Measurements from ENCODE around the gene MLLT6.

The MLLT6 gene

GRCh38 chr17:38733982-38734973, 29.2 kb downstream of the MLLT6 start:
- H3K4me1 ChIP-seq (ENCODE audit: insufficient read depth, low read length), result 0 out of 2 replicates have a peak, but pooled peaks cover 10% of the 10 kb centered on the region
- no peaks in the 10 kb centered on the region; the same call in none of the 2 replicates for H3K36me3 ChIP-seq (ENCODE audit: insufficient read depth, low read length)
- H3K9ac ChIP-seq (ENCODE audit: low read depth, low read length), result no peak overlapping the region
- no peaks in the 10 kb centered on the region for H3K9me3 ChIP-seq (ENCODE audit: control insufficient read depth, insufficient read depth, low read length)

- no peaks in the 10 kb centered on the region for H3K9me3 ChIP-seq (ENCODE audit: control insufficient read depth, insufficient read depth, low read length)
- H3K36me3 ChIP-seq (ENCODE audit: insufficient read depth, low read length), result no peaks in the 10 kb centered on the region; the same call in none of the 2 replicates
- H3K4me1 ChIP-seq (ENCODE audit: insufficient read depth, low read length), result 0 out of 2 replicates have a peak, but pooled peaks cover 10% of the 10 kb centered on the region
- no peak overlapping the region for H3K9ac ChIP-seq (ENCODE audit: low read depth, low read length)
Observed at GRCh38 chr17:38735161-38735997, 30.3 kb downstream of the MLLT6 start.

GRCh38 chr17:38738007-38738662, 33.1 kb downstream of the MLLT6 start:
- no peaks in the 10 kb centered on the region for H3K9me3 ChIP-seq (ENCODE audit: control insufficient read depth, insufficient read depth, low read length)
- no peak overlapping the region for H3K9ac ChIP-seq (ENCODE audit: low read depth, low read length)
- 0 out of 2 replicates have a peak, but pooled peaks cover 4% of the 10 kb centered on the region for H3K4me1 ChIP-seq (ENCODE audit: insufficient read depth, low read length)
- H3K36me3 ChIP-seq (ENCODE audit: insufficient read depth, low read length), result no peaks in the 10 kb centered on the region; the same call in none of the 2 replicates

GRCh38 chr17:38738686-38739085, 33.6 kb downstream of the MLLT6 start:
- Histone ChIP-seq H3K9me3 (ENCODE audit: control insufficient read depth, insufficient read depth, low read length) (no peaks in the 10 kb centered on the region), H3K36me3 (ENCODE audit: insufficient read depth, low read length) (no peaks in the 10 kb centered on the region; the same call in none of the 2 replicates), H3K9ac (ENCODE audit: low read depth, low read length) (no peak overlapping the region), H3K4me1 (ENCODE audit: insufficient read depth, low read length) (peaks cover 6% of the 10 kb centered on the region)

- Histone ChIP-seq H3K4me1 (ENCODE audit: insufficient read depth, low read length) (peaks cover 7% of the 10 kb centered on the region), H3K9ac (ENCODE audit: low read depth, low read length) (no peak overlapping the region), H3K9me3 (ENCODE audit: control insufficient read depth, insufficient read depth, low read length) (no peaks in the 10 kb centered on the region), H3K36me3 (ENCODE audit: insufficient read depth, low read length) (no peaks in the 10 kb centered on the region; the same call in none of the 2 replicates)
Observed at GRCh38 chr17:38739305-38739704, 34.2 kb downstream of the MLLT6 start.

- no peaks in the 10 kb centered on the region; the same call in none of the 2 replicates for H3K36me3 ChIP-seq (ENCODE audit: insufficient read depth, low read length)
Observed at GRCh38 chr17:38740044-38740443, 35.0 kb downstream of the MLLT6 start.

GRCh38 chr17:38740806-38741205, 35.7 kb downstream of the MLLT6 start:
- Histone ChIP-seq H3K4me1 (ENCODE audit: insufficient read depth, low read length) (peaks cover 12% of the 10 kb centered on the region), H3K36me3 (ENCODE audit: insufficient read depth, low read length) (no peaks in the 10 kb centered on the region; the same call in none of the 2 replicates), H3K9ac (ENCODE audit: low read depth, low read length) (no peak overlapping the region), H3K9me3 (ENCODE audit: control insufficient read depth, insufficient read depth, low read length) (no peaks in the 10 kb centered on the region)

More at GRCh38 chr17:38740044-38740443, 35.0 kb downstream of the MLLT6 start:
- Histone ChIP-seq H3K9me3 (ENCODE audit: control insufficient read depth, insufficient read depth, low read length) (no peaks in the 10 kb centered on the region), H3K9ac (ENCODE audit: low read depth, low read length) (no peak overlapping the region), H3K4me1 (ENCODE audit: insufficient read depth, low read length) (peaks cover 6% of the 10 kb centered on the region)

GRCh38 chr17:38741461-38741860, 36.4 kb downstream of the MLLT6 start:
- H3K36me3 ChIP-seq (ENCODE audit: insufficient read depth, low read length), result no peaks in the 10 kb centered on the region; the same call in none of the 2 replicates
- peaks cover 18% of the 10 kb centered on the region for H3K4me1 ChIP-seq (ENCODE audit: insufficient read depth, low read length)
- H3K9ac ChIP-seq (ENCODE audit: low read depth, low read length), result no peak overlapping the region
- no peaks in the 10 kb centered on the region for H3K9me3 ChIP-seq (ENCODE audit: control insufficient read depth, insufficient read depth, low read length)

GRCh38 chr17:38741921-38742410, 36.9 kb downstream of the MLLT6 start:
- H3K36me3 ChIP-seq (ENCODE audit: insufficient read depth, low read length), result no peaks in the 10 kb centered on the region; the same call in none of the 2 replicates
- H3K4me1 ChIP-seq (ENCODE audit: insufficient read depth, low read length), result peaks cover 20% of the 10 kb centered on the region
- H3K9ac ChIP-seq (ENCODE audit: low read depth, low read length), result no peak overlapping the region
- no peaks in the 10 kb centered on the region for H3K9me3 ChIP-seq (ENCODE audit: control insufficient read depth, insufficient read depth, low read length)

GRCh38 chr17:38742411-38743308, 37.6 kb downstream of the MLLT6 start:
- Histone ChIP-seq H3K4me1 (ENCODE audit: insufficient read depth, low read length) (peaks cover 20% of the 10 kb centered on the region), H3K36me3 (ENCODE audit: insufficient read depth, low read length) (no peaks in the 10 kb centered on the region; the same call in none of the 2 replicates), H3K9ac (ENCODE audit: low read depth, low read length) (no peak overlapping the region), H3K9me3 (ENCODE audit: control insufficient read depth, insufficient read depth, low read length) (no peaks in the 10 kb centered on the region)

GRCh38 chr17:38743556-38744171, 38.6 kb downstream of the MLLT6 start:
- Histone ChIP-seq H3K9ac (ENCODE audit: low read depth, low read length) (no peak overlapping the region), H3K4me1 (ENCODE audit: insufficient read depth, low read length) (peaks cover 20% of the 10 kb centered on the region), H3K36me3 (ENCODE audit: insufficient read depth, low read length) (no peaks in the 10 kb centered on the region; the same call in 1 of the 2 replicates), H3K9me3 (ENCODE audit: control insufficient read depth, insufficient read depth, low read length) (no peaks in the 10 kb centered on the region)

- Histone ChIP-seq H3K9me3 (ENCODE audit: control insufficient read depth, insufficient read depth, low read length) (no peaks in the 10 kb centered on the region), H3K36me3 (ENCODE audit: insufficient read depth, low read length) (no peaks in the 10 kb centered on the region), H3K4me1 (ENCODE audit: insufficient read depth, low read length) (peaks cover 20% of the 10 kb centered on the region), H3K9ac (ENCODE audit: low read depth, low read length) (no peak overlapping the region; the same call in 1 of the 2 replicates)
Observed at GRCh38 chr17:38745545-38745944, 40.5 kb downstream of the MLLT6 start.
